Measurements from ENCODE around the gene NFRKB. TPM values are rescaled to one million over a fixed set of nuclear protein-coding genes. Genes with fewer than 3 reads are reported as not detected.

NFRKB gene
- total RNA-seq, 1 donor from 2014 or later, result 54.2 TPM

DNA sequence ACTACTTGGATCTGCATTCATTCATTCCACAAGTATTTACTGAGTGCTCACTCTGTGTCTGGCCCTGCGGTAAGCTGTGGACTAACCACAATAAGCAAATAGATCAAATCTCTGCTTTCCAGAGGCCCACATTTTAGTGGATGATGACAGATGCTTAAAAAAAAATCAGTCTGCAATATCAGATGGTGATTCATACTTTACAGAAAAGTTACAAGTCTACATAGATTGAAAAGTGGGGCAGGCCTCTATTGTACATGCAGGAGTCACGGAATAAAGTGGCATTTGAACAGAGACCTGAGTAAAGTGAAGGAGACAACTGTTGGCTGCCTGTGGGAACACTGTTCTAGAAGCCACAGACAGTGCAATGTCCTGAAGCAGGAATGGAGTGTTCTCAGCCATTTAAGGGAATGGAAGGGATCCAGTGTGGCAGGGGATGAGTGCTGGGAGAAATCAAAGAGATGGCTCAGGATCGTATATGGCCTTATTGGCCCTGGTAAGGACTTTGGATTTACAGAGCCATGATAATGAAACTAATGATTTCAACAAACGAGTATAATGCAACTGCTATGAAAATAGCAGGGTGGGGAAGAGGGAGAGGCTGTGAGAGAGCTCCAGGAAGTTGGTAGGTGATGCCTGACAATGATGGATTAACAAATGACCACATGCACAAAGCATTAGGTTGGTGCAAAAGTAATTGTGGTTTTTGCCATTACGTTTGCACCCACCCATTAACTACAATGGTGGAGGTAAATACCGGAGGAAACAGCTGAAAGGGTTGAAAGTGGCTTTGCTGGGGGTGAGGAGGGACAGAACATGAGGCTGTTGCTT lies 48.7 kb downstream of the NFRKB start:
- peak; percentile 84 for DNase-seq (ENCODE audit: low spot score)

Other genes with a start within 250 kb of the NFRKB start
- 2.9 TPM for gene TMEM45B, start 79.7 kb downstream of the NFRKB start, total RNA-seq (ENCODE audit: insufficient read depth, low replicate concordance)
- 1.9 TPM for gene PRDM10, start 107.3 kb upstream of the NFRKB start, total RNA-seq (ENCODE audit: insufficient read depth, low replicate concordance)
- 374 TPM for gene APLP2, start 174.3 kb upstream of the NFRKB start, total RNA-seq (ENCODE audit: insufficient read depth, low replicate concordance)

Data from umbilical cord (tissue), 2 donors.